Gastrocnemius medialis (tissue), 4 donors: ENCODE measurements around the gene MAGI1.

ENCODE experiments used
- POLR2A ChIP-seq, 2 donors: fragments of 450-650 bp; IDR thresholded peaks; one replicate each; pipeline ENCODE4 v1.6.1; 2017; ENCODE audit warnings: antibody characterized with exemption in 2 of 2, mild to moderate bottlenecking in 2 of 2, moderate library complexity in 2 of 2
- TF ChIP-seq, protein P1 (sequence below), 5 experiments: fragments of 450-650 bp in 3 of 5; fragments of 200-600 bp in 2 of 5; sonication (generic) in 2 of 5; IDR thresholded peaks in 4 of 5; conservative IDR thresholded peaks in 1 of 5; 1 replicate in 4 of 5; 2 replicates in 1 of 5; pipeline ENCODE4 v1.5.1; 2016 to 2019; ENCODE audit warnings: antibody characterized with exemption in 5 of 5, mild to moderate bottlenecking in 3 of 5, moderate library complexity in 3 of 5

DNA sequence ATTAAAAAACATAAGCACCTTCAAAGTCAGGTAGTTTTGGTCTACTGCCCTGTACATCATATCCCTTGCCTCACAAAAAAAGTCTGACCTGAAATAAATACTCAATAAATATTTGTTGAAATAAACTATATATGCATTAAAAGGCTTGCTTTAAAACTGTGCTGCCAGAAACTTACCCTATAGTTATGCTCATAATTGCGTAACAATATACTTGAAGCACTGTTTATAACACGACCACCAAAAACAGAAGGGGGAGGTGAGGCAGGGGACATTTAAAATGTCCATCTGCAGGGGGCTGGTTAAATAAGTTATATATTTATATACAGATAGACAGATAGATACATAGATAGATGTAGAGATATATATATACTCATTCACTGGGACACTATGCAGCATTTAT, 549.5 kb downstream of the MAGI1 start:
- TF ChIP-seq, protein P1, sequence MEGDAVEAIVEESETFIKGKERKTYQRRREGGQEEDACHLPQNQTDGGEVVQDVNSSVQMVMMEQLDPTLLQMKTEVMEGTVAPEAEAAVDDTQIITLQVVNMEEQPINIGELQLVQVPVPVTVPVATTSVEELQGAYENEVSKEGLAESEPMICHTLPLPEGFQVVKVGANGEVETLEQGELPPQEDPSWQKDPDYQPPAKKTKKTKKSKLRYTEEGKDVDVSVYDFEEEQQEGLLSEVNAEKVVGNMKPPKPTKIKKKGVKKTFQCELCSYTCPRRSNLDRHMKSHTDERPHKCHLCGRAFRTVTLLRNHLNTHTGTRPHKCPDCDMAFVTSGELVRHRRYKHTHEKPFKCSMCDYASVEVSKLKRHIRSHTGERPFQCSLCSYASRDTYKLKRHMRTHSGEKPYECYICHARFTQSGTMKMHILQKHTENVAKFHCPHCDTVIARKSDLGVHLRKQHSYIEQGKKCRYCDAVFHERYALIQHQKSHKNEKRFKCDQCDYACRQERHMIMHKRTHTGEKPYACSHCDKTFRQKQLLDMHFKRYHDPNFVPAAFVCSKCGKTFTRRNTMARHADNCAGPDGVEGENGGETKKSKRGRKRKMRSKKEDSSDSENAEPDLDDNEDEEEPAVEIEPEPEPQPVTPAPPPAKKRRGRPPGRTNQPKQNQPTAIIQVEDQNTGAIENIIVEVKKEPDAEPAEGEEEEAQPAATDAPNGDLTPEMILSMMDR (IDR thresholded peaks at IDR 0.05 in 4 of 5, conservative IDR thresholded peaks at IDR 0.05 in 1 of 5), result no peak
- TF ChIP-seq POLR2A (IDR thresholded peaks at IDR 0.05), result no peak
